CD4-positive, alpha-beta T cell treated with Interleukin-6 for 4 hours (primary cell): ENCODE results near the gene TNRC6C.
"Not testable (repeated sequence)": the region's sequence is repeated elsewhere in the genome, so short reads cannot be mapped to it uniquely, and the experiment has no call there.

Experiments used
- DNase-seq: peaks from one replicate; pipeline ENCODE4 v3.0.0-alpha.2; 2020; ENCODE audit warnings: mixed read lengths

The TNRC6C gene

DNA sequence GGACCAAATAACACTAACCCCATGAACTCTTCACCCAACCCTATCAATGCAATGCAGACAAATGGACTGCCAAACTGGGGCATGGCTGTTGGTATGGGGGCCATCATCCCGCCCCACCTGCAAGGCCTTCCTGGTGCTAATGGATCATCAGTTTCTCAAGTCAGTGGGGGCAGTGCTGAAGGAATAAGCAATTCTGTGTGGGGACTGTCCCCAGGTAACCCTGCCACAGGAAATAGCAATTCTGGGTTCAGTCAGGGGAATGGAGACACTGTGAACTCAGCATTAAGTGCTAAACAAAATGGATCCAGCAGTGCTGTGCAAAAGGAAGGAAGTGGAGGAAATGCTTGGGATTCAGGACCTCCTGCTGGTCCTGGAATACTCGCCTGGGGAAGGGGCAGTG is 91.1 kb downstream of the TNRC6C start:
- DNase-seq, result no peak

DNA sequence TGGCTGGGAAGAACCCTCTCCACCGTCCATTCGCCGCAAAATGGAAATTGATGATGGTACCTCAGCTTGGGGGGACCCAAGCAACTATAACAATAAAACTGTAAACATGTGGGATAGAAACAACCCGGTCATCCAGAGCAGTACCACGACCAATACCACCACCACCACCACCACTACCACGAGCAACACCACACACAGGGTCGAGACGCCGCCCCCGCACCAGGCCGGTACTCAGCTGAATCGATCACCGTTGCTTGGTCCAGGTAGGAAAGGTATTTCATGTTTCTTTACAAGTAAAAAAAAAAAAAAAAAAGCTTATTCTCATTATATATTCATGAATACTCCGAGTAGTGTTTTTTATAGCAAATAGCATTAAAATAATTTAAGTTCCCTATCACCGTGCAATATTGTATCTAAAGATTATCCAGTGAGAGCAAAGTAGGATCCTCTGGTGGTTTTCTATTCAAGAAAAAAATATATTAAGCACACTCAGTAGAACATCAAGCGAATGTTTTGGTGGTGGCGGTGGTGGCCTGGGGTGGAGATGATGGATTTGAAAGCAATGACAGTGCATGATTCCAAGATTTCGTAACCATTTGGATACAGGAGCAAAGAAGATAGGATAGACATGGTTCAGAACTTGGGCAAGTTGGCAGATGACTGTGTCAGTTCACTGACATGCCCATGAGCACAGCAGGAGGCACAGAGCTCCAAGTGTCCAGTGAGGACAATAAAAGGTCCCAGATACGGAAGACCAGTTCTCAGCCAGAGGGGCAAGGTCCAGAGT is 92.9 kb downstream of the TNRC6C start:
- DNase-seq, result no peak

DNA sequence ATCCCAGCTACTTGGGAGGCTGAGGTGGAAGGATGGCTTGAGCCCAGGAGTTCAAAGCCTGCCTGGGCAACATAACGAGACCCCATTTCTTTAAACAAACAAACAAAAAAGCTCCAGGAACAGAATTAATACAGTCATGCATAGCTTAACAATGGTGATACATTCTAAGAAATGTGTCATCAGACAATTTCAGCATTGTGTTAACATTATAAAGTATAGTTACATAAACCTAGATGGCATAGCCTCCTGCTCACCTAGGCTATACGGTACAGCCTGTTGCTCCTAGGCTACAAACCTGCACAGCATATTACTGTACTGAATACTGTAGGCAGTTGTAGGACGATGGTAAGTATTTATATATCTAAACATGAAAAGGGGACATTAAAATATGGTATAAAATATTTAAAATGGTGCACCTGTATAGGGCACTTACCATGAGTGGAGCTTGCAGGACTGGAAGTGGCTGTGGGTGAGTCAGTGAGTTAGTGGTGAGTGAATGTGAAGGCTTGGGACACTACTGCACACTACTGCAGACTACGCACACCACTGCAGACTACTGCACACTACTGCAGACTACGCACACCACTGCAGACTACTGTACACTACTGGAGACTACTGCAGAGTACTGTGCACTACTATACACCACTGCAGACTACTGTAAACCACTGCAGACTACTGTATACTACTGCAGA is 95.4 kb downstream of the TNRC6C start:
- no peak for DNase-seq

DNA sequence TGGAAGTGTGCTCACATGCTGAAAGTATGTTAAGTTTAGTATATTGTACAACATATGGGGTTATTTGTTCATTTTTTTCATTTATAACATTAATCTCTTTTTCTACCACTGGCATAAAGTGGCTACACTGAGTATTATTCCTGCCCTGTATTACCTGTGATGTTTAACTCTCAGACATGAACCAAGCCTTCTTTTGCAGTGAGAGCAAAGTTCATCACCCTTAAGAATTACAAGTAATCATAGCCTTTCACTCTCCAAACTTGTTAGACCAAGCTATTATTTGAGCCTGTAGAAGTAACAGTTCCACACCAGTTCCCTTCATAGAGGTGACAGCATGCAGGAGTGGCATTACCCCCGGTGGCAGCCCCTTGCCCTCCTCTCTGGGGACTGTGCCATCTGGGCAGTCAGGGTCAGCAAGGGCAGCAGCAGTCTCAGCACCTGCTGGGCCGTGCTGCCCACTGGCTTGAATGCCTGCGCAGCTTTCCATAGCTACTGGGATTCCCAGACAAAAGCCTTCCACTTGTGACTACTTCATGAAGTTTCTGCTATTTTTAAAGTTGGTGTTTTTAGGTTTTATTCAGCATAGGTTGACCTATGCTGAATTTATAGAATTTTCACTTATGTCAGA is 98.7 kb downstream of the TNRC6C start:
- DNase-seq, result no peak

- DNase-seq, result no peak
These were observed 99.5 kb downstream of the TNRC6C start for GRCh38 chr17:78058001-78058400.

DNA sequence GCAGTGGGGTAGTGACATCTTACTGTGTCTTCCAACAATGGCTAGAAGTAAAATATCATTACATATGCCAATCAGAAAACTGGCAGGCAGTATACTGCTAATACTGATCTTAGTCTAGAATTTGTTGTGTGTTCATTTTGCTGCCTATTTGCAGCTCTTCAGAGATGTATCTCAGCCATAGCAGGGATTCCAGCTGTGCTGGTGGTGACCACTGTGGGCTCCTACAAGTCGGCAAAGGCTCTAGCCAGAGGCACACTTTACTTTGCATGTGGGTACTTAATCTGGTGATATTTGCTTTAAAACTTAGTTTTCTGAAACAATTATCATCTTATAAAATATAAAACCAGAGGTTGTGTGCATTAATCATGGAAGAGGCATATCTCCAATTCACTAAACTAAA is 100.1 kb downstream of the TNRC6C start:
- no peak for DNase-seq

DNA sequence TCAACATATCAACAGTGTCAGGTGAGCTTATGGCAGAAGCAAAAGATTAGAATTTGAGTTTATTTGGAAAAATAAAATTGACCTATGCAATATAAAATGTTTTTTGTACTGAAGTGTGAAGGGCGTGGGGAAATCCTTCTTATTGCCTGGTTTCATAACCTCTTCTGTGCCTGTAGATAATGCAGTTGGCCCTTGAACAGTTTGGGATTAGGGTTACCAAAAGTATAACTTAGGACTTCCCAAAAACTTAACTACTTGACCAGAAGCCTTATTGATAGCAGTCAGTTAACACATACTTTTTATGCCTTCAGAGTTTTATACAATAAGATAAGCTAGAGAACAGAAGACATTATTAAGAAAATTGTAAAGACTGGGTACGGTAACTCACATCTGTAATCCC is 104.1 kb downstream of the TNRC6C start:
- no peak for DNase-seq

- DNase-seq, result no peak
These were observed 105.0 kb downstream of the TNRC6C start for GRCh38 chr17:78063489-78063888.

DNA sequence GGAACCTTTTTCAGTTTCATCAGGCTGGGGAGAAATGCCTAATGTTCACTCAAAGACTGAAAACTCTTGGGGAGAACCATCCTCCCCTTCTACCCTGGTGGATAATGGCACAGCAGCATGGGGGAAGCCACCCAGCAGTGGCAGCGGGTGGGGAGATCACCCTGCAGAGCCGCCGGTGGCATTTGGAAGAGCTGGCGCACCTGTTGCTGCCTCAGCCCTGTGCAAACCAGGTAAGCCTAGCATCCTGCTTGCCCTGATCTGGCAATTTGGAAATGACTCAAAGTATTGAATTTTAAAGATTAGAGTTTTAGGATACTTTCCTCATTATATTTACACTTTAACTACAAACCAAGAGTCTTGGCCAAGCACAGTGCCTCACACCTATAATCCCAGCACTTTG is 106.2 kb downstream of the TNRC6C start:
- DNase-seq, result no peak

DNA sequence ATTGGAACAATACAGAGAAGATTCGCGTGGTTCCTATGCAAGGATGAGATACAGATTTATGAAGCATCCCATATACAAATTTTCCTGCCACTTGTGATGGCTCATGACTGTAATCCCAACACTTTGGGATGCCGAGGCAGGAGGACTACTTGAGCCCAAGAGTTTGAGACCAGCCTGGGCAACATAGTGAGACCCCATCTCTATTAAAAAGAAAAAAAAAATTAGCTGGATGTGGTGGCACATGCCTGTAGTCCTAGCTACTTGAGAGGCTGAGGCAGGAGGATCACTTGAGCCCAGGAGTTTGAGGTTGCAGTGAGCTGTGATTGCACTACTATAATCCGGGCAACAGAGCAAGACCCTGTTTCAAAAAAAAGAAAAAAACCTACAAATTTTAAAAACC is 108.5 kb downstream of the TNRC6C start:
- DNase-seq, result not testable (repeated sequence)

GRCh38 chr17:78069695-78070094 is 111.2 kb downstream of the TNRC6C start:
- DNase-seq, result no peak

DNA sequence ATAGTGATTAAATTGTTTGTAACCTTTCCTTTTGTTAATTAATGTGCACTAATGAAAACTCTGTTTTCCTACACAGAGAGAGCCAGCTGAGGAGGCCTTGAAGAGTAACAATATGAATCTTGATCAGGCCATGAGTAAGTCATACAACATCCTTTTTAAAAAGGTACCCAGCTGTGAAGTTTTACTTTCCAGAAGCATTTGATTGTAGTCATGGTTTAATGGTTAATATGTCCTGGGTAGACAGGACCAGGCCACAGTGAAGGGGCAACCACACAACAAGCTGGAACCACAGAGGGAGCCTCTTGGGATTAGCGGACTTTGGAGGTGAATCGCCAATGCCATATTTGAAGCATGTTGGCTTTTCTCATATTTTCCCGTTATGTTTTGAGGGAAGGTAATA is 114.5 kb downstream of the TNRC6C start:
- no peak for DNase-seq

DNA sequence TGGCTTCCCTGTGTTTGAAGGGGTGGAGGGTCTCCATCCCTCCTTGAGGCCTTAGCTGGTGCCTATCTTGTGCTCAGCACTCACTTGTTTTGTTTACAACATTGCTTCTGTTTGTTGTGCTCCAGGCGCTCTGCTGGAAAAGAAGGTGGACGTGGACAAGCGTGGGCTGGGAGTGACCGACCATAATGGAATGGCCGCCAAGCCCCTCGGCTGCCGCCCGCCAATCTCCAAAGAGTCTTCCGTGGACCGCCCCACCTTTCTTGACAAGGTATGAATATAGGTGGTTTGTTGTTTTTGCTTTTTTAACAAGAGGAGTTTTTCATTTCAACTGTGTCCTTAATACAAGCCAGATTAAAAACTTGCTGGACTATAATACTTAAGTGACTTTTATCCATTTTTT is 116.5 kb downstream of the TNRC6C start:
- DNase-seq, result no peak

- no peak for DNase-seq
These were observed 117.0 kb downstream of the TNRC6C start for GRCh38 chr17:78075545-78075944.

DNA sequence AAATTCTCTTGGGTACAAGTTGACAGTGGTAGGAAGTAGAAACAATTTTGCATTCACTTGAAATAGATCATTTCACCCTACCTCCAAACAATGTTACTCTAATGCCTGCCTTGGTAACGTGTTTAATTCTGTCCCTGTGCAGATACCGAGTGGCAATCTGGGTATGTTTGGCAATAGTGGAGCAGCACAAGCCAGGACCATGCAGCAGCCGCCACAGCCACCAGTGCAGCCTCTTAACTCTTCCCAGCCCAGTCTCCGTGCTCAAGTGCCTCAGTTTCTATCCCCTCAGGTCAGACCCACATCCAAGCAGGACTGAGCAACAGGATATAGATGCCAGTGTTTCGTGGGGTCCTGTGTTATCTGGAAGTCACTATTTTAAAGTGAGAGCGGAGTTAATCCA is 120.8 kb downstream of the TNRC6C start:
- DNase-seq, result no peak

- DNase-seq, result no peak
These were observed 123.0 kb downstream of the TNRC6C start for GRCh38 chr17:78081551-78081950.

- not testable (repeated sequence) for DNase-seq
These were observed 123.9 kb downstream of the TNRC6C start for GRCh38 chr17:78082355-78082872.

DNA sequence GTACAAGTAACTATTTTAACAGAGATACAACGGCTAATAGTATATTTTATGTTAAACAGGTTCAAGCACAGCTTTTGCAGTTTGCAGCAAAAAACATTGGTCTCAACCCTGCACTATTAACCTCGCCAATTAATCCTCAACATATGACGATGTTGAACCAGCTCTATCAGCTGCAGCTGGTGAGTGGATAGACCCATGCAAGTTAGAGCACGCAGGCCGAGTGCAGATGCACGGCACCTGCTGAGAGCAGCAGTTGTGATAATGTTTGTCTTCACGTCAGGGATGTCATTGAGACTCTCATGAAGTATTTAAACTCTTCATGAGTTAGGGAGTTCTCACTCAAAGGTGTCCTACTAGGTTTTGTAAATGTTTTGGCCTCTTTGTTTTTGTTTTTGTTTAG is 124.5 kb downstream of the TNRC6C start:
- no peak for DNase-seq

DNA sequence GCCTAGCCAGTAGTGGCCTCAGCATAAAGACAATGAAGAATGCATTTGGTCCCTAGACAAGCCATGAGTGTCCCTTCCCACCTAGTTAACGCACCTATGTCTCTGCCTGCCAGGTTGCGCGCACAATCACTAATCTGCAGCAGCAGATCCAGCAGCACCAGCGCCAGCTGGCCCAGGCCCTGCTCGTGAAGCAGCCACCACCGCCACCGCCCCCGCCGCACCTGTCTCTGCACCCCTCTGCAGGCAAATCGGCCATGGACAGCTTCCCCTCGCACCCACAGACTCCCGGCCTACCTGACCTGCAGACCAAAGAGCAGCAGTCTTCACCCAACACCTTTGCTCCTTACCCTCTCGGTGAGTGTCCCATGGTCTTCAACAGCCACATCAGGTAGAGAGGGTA is 128.2 kb downstream of the TNRC6C start:
- DNase-seq, result no peak

GRCh38 chr17:78088529-78088928 is 130.0 kb downstream of the TNRC6C start:
- DNase-seq, result no peak

- DNase-seq, result no peak
These were observed 131.2 kb downstream of the TNRC6C start for GRCh38 chr17:78089576-78090281.

DNA sequence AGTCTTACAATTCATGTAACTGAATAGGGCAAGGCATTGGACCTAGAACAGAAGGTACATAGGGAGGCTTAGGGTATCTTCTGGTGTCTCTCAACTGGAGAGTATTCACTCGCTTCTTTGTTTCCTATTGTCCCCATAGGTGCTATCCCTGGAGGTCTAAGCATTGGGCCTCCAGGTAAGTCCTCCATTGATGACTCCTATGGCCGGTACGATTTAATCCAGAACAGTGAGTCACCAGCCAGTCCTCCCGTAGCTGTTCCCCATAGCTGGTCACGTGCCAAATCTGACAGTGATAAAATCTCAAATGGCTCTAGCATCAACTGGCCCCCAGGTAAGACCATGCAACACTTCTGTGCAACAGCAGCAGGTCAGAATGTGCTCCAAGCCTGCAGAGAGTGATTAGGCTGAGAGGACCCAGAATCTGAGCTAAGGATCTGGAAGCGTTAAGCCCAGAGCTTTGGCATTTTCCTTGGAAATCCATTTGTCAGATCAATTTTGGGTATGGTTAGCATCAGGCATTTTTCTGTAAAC is 134.4 kb downstream of the TNRC6C start:
- no peak for DNase-seq

DNA sequence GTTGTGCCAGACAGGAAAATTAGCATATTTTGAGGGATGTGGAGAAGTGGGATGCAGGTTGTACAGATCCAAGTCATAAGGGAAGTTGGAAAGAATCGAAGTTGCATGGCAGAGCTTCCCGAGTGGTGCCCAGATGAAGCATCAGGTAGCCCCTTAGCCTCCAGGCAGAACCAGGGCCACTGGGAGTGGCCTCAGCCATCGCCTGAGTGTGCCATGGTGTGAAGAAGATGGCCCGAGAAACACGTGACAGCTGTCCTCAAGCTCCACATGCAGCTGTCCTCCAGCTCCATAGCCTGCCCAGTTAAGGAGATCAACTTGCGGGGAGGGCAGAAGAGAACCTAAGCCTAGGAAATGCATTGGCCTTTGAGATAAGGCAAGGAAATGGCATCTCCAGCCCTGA is 136.5 kb downstream of the TNRC6C start:
- no peak for DNase-seq
